Uterus (tissue), 2 donors: Measurements from ENCODE around the gene RPS8.

Experiments
- POLR2A ChIP-seq, 2 donors: fragments of 450-650 bp; IDR thresholded peaks; one replicate each; pipeline ENCODE4 v1.6.1; 2016; ENCODE audit warnings: antibody characterized with exemption in 2 of 2, mild to moderate bottlenecking in 1 of 2, moderate library complexity in 1 of 2
- TF ChIP-seq, protein P1 (sequence below), 4 experiments: fragments of 200-600 bp in 2 of 4; fragments of 450-650 bp in 2 of 4; sonication (generic) in 2 of 4; IDR thresholded peaks; one replicate each; pipeline ENCODE4 v1.5.1; 2016 to 2019; ENCODE audit warnings: antibody characterized with exemption in 4 of 4, mild to moderate bottlenecking in 2 of 4, moderate library complexity in 1 of 4

GRCh38 chr1:44808938-44809917, 33.9 kb downstream of the RPS8 start:
- TF ChIP-seq, protein P1, sequence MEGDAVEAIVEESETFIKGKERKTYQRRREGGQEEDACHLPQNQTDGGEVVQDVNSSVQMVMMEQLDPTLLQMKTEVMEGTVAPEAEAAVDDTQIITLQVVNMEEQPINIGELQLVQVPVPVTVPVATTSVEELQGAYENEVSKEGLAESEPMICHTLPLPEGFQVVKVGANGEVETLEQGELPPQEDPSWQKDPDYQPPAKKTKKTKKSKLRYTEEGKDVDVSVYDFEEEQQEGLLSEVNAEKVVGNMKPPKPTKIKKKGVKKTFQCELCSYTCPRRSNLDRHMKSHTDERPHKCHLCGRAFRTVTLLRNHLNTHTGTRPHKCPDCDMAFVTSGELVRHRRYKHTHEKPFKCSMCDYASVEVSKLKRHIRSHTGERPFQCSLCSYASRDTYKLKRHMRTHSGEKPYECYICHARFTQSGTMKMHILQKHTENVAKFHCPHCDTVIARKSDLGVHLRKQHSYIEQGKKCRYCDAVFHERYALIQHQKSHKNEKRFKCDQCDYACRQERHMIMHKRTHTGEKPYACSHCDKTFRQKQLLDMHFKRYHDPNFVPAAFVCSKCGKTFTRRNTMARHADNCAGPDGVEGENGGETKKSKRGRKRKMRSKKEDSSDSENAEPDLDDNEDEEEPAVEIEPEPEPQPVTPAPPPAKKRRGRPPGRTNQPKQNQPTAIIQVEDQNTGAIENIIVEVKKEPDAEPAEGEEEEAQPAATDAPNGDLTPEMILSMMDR (IDR thresholded peaks at IDR 0.05), result no peak
- peak; percentile 13 to 47 for TF ChIP-seq POLR2A (IDR thresholded peaks at IDR 0.05)
